Urinary bladder (tissue), 4 donors: ENCODE measurements around the gene HCN1. TPM values are rescaled to one million over a fixed set of nuclear protein-coding genes. Genes with fewer than 3 reads are reported as not detected.
"Not testable (repeated sequence)": the region's sequence is repeated elsewhere in the genome, so short reads cannot be mapped to it uniquely, and the experiment has no call there.

ENCODE experiments used
- DNase-seq: peaks from one replicate; pipeline ENCODE4 v3.0.0-alpha.2; 2015; ENCODE audit errors: extremely low spot score
- H3K27ac ChIP-seq: one replicate; pipeline ENCODE4 v1.5.1; 2013; ENCODE audit warnings: low read depth, mild to moderate bottlenecking, moderate library complexity
- H3K36me3 ChIP-seq: one replicate; pipeline ENCODE4 v1.6.1; 2013; ENCODE audit warnings: mild to moderate bottlenecking, moderate library complexity; ENCODE audit not compliant: insufficient read depth
- H3K4me1 ChIP-seq: one replicate; pipeline ENCODE4 v1.6.1; 2013; ENCODE audit warnings: mild to moderate bottlenecking, moderate library complexity; ENCODE audit not compliant: insufficient read depth
- H3K4me3 ChIP-seq: one replicate; pipeline ENCODE4 v1.5.1; 2013; ENCODE audit warnings: low read depth, low read length
- WGBS: extraction: QIAGEN DNeasy Blood & Tissue Kit; methylation state at CpG from one replicate; pipeline ENCODE4 v1.1.7; 2013; 5-methylcytosine and 5-hydroxymethylcytosine counted together
- polyA plus RNA-seq: library from polyadenylated mRNA; stranded (reverse); fragments of 200-250 nt; gene quantifications from one replicate; pipeline ENCODE4 v1.2.3, GENCODE V29; 2013
- total RNA-seq: library from RNA; depleted of rRNA; stranded (reverse); fragments of >200 nt; gene quantifications from one replicate; pipeline ENCODE4 v1.2.3, GENCODE V29; 2014
- donor health status: healthy with polysubstance abuse.
- donor health status: healthy.

HCN1 gene
- total and polyA plus RNA-seq, 2 donors: 0.04 to 0.26 TPM

DNA sequence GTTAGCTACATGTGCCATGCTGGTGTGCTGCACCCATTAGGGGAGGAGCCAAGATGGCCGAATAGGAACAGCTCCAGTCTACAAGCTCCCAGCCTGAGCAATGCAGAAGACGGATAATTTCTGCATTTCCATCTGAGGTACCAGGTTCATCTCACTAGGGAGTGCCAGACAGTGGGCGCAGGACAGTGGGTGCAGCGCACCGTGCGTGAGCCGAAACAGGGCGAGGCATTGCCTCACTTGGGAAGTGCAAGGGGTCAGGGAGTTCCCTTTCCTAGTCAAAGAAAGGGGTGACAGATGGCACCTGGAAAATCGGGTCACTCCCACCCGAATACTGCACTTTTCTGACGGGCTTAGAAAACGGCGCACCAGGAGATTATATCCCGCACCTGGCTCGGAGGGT is 251.3 kb downstream of the HCN1 start:
- not testable (repeated sequence) for H3K4me1 ChIP-seq, DNase-seq, H3K27ac ChIP-seq, H3K4me3 ChIP-seq, H3K36me3 ChIP-seq
- WGBS: 89% methylated on average over 15 of the region's 15 CpGs

DNA sequence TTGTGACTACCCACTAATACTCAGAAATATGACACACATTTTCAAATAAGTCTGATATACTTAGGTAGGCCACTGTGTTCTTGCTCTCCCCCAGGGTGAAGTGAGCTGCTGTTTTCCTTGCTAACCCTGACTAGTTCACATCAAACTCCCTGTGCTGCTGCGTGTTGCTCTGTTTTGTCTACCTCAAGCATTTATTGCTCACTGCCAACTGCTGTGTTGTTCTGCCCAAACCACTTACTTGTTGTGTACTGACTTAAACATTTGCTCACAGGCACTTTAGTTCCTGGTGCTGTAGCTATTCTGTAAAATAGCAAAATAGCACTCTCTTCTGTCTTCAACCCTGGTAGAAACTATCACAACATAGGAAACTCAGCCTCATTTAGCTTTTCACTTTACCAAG is 255.7 kb downstream of the HCN1 start:
- Histone ChIP-seq H3K36me3 (no peaks in the 10 kb centered on the region), H3K4me1 (no peaks in the 10 kb centered on the region), H3K27ac (no peak overlapping the region), H3K4me3 (no peak overlapping the region)
- no peak for DNase-seq
- WGBS: 30% methylated on average over 1 of the region's 1 CpG

DNA sequence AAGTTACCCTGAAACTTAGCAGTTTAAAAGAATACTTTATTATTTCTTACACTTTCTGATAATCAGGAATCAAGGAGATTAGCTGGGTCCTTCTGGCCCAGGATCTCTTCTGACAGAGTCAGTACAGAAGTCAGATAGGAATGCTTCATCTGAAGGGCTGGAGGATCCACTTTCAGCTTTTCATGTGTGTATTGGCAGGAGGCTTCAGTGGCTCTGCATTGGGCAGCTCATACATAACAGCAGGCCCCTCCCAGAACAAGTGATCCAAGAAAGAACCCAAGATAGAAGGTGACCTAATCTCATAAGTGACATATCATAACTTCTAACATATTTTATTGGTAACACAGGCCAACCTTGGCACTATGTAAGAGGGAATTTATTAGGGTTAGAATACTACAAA is 258.4 kb downstream of the HCN1 start:
- Histone ChIP-seq H3K4me1 (no peaks in the 10 kb centered on the region), H3K4me3 (no peak overlapping the region), H3K27ac (no peak overlapping the region), H3K36me3 (no peaks in the 10 kb centered on the region)
- no peak for DNase-seq

DNA sequence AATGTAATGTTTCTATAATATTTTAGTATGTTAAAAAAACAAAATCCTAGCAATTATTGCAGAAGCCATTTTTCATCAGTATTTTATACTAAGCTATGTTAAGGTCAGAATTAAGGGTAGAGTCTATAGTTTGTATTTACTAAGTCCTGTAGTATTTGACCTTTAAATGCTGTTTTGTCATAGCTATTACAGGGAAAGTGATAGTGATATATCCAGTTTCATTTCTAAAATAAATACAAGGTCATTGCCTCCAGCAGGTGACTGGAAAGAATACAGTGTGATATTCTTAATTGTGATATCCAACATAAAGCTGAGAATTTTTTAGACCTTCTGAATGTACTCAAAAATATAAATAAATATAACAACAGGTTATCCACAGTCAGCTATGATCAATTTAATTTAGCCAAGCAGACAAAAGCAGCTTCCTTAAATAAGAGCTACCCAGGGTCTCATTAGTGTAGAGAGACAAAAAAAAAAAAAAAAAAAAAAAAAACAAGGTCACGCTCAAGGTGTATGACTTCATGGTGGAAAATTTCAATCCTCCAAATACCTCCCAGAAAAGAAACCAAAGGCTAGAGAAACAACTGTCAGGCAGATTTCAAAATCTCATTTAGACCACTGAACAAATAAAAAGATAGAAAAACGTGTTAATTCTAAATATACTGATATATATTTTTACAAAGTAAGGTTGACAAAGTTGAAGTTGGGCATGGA is 278.7 kb downstream of the HCN1 start:
- Histone ChIP-seq H3K4me3 (no peak overlapping the region), H3K4me1 (no peaks in the 10 kb centered on the region), H3K36me3 (no peaks in the 10 kb centered on the region), H3K27ac (no peak overlapping the region)
- DNase-seq: no peak
- WGBS: 85% methylated on average over 2 of the region's 2 CpGs

- no peaks in the 10 kb centered on the region for H3K36me3 ChIP-seq
- 66% methylated on average over 2 of the region's 2 CpGs for WGBS
- H3K27ac ChIP-seq: no peak overlapping the region
- no peaks in the 10 kb centered on the region for H3K4me1 ChIP-seq
- H3K4me3 ChIP-seq: no peak overlapping the region
- no peak for DNase-seq
These were observed 281.3 kb downstream of the HCN1 start for GRCh38 chr5:45414620-45415573.

DNA sequence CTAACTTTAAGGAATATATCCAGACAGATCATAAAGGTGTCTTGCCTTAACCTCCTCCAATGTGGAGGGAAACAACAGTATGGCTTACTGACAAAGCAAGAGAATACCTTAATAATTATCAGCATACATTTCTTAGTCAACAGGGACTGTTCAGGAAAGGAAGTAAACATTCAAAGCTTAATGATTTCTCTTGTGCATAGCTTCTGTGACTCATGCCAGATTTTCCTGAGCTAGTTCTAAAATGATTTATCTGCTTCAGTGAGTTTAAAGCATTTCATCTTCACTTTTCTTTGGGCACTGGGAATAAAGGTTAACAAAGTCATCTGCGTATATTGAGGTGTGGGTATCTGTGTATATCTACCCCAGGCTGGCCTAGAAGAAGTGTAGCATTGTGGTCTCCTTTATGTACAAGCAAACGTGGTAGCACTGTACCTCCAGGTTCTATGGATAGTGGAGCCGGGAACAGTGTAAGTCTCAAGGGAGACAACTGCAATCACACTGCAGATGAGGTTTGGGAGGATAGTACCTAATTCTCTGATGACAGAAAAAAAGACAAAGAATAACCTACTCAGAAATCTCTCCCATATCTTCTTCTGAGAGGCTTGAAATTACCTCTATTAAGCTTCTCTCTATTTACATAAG is 284.1 kb downstream of the HCN1 start:
- Histone ChIP-seq H3K4me1 (no peaks in the 10 kb centered on the region), H3K27ac (no peak overlapping the region), H3K36me3 (no peaks in the 10 kb centered on the region), H3K4me3 (no peak overlapping the region)
- 52% methylated on average over 3 of the region's 3 CpGs for WGBS
- DNase-seq: no peak

- Histone ChIP-seq H3K4me3 (no peak overlapping the region), H3K4me1 (no peaks in the 10 kb centered on the region), H3K36me3 (no peaks in the 10 kb centered on the region), H3K27ac (no peak overlapping the region)
- DNase-seq: no peak
- 38% methylated on average over 3 of the region's 3 CpGs for WGBS
These were observed 285.7 kb downstream of the HCN1 start for GRCh38 chr5:45410304-45410995.

GRCh38 chr5:45408067-45408466 is 288.1 kb downstream of the HCN1 start:
- no peak overlapping the region for H3K4me3 ChIP-seq
- H3K36me3 ChIP-seq: no peaks in the 10 kb centered on the region
- H3K27ac ChIP-seq: no peak overlapping the region
- WGBS: 77% methylated on average over 2 of the region's 2 CpGs
- no peaks in the 10 kb centered on the region for H3K4me1 ChIP-seq
- DNase-seq: no peak

DNA sequence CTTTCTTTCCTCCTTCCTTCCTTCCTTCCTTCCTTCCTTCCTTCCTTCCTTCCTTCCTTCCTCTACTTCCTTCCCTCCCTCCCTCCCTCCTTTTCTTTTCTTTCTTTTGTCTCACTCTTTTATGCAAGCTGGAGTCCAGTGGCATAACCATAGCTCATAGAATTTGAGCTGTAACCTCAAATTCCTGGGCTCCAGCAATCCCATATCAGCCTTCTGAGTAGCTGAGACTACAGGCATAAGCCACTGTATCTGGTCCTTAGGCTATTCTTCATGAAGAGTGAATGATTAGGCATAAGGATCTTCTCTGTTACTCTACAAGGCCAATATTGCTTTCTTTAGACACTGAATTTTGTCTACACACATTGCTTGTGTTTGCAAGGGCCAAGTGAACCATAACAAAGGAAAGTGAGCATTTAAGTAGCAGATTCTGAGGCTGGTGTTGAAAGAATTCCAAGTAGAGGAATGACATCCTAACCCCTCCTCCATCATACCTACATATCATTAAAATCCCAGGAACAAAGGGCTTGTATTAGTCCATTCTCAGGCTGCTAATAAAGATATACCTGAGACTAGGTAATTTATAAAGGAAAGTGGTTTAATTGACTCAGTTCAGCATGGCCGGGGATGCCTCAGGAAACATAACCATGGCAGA is 293.2 kb downstream of the HCN1 start:
- Histone ChIP-seq H3K27ac (no peak overlapping the region), H3K4me3 (no peak overlapping the region), H3K4me1 (no peaks in the 10 kb centered on the region), H3K36me3 (no peaks in the 10 kb centered on the region)
- no peak for DNase-seq
- 79% methylated on average over 1 of the region's 1 CpG for WGBS

GRCh38 chr5:45399041-45399440 is 297.1 kb downstream of the HCN1 start:
- Histone ChIP-seq H3K4me1 (no peaks in the 10 kb centered on the region), H3K4me3 (no peak overlapping the region), H3K36me3 (no peaks in the 10 kb centered on the region), H3K27ac (no peak overlapping the region)
- no peak for DNase-seq
- 10% methylated on average over 1 of the region's 1 CpG for WGBS

- Histone ChIP-seq H3K27ac (no peak overlapping the region), H3K36me3 (no peaks in the 10 kb centered on the region), H3K4me1 (no peaks in the 10 kb centered on the region), H3K4me3 (no peak overlapping the region)
- WGBS: 70% methylated on average over 6 of the region's 6 CpGs
- DNase-seq: no peak
These were observed 310.7 kb downstream of the HCN1 start for GRCh38 chr5:45385321-45386058.

GRCh38 chr5:45383985-45384384 is 312.2 kb downstream of the HCN1 start:
- no peak for DNase-seq
- 23% methylated on average over 2 of the region's 2 CpGs for WGBS

More at GRCh38 chr5:45383985-45384384, 312.2 kb downstream of the HCN1 start:
- H3K4me3 ChIP-seq: no peak overlapping the region
- H3K4me1 ChIP-seq: no peaks in the 10 kb centered on the region
- no peaks in the 10 kb centered on the region for H3K36me3 ChIP-seq
- H3K27ac ChIP-seq: no peak overlapping the region
